Heart right ventricle (tissue), 16 donors: ENCODE results near the gene ATOH1. TPM values are rescaled to one million over a fixed set of nuclear protein-coding genes. Genes with fewer than 3 reads are reported as not detected.

ENCODE experiments used
- ATAC-seq, 8 donors: fragments of 200-7000 bp; cut with Tn5 transposase; one replicate each; pipeline ENCODE4 v1.9.1; 2020; ENCODE audit warnings: mild to moderate bottlenecking in 8 of 8, moderate library complexity in 8 of 8, moderate number of reproducible peaks in 1 of 8
- DNase-seq, 2 donors: peaks; one replicate each; pipeline ENCODE4 v3.0.0-alpha.2; 2020
- H3K27ac ChIP-seq, 10 donors: fragments of 200-600 bp; sonication (generic) in 2 of 10; one replicate each; pipeline versions ENCODE4 v1.5.0 to v1.8.0; 2020 to 2022; ENCODE audit warnings: mild to moderate bottlenecking in 3 of 10
- H3K27me3 ChIP-seq, 7 donors: fragments of 200-600 bp; one replicate each; pipeline ENCODE4 v1.8.0; 2021 to 2022; ENCODE audit warnings: mild to moderate bottlenecking in 2 of 7
- H3K36me3 ChIP-seq, 9 donors: fragments of 200-600 bp; sonication (generic) in 1 of 9; one replicate each; pipeline versions ENCODE4 v1.5.0 to v1.8.0; 2020 to 2022; ENCODE audit warnings: mild to moderate bottlenecking in 2 of 9
- H3K4me1 ChIP-seq, 9 donors: fragments of 200-600 bp; sonication (generic) in 1 of 9; one replicate each; pipeline versions ENCODE4 v1.5.0 to v1.8.0; 2020 to 2022; ENCODE audit warnings: mild to moderate bottlenecking in 4 of 9
- H3K4me3 ChIP-seq, 10 donors: fragments of 200-600 bp; sonication (generic) in 2 of 10; one replicate each; pipeline versions ENCODE4 v1.5.0 to v1.8.0; 2020 to 2022; ENCODE audit warnings: mild to moderate bottlenecking in 7 of 10, moderate library complexity in 2 of 10
- H3K9me3 ChIP-seq, 11 donors: fragments of 200-600 bp in 10 of 11; sonication (generic) in 2 of 11; one replicate each; pipeline versions ENCODE4 v1.5.0 to v1.8.0; 2013 to 2022; ENCODE audit warnings: mild to moderate bottlenecking in 2 of 11, control low read depth in 1 of 11, moderate library complexity in 1 of 11
- CTCF ChIP-seq, 9 donors: fragments of 200-600 bp; sonication (generic) in 2 of 9; IDR thresholded peaks; one replicate each; pipeline versions ENCODE4 v1.5.0 to v1.8.0; 2021 to 2022; ENCODE audit warnings: antibody characterized with exemption in 9 of 9, mild to moderate bottlenecking in 5 of 9, moderate library complexity in 1 of 9
- WGBS, 2 donors: extraction: QIAGEN DNeasy Blood & Tissue Kit; methylation state at CpG; one replicate each; pipeline ENCODE4 v1.1.7; 2013; ENCODE audit warnings: inconsistent platforms in 1 of 2; 5-methylcytosine and 5-hydroxymethylcytosine counted together
- intact Hi-C, 10 donors: fragments of 100-400 bp; cut with DNase I; formaldehyde crosslinking; loops; one replicate each; pipeline versions ENCODE4 v1.11.1 to v1.14.2; 2022
- polyA plus RNA-seq, 2 donors: library from polyadenylated mRNA; stranded (reverse); fragments of 200-250 nt; gene quantifications; one replicate each; pipeline ENCODE4 v1.2.3, GENCODE V29; 2013
- total RNA-seq, 10 donors: library from RNA; stranded (reverse); fragmentation: NEBNext Ultra II Directional in 3 of 10; extraction: Animal tissue kit (Norgen Biotek cat#: 25700) in 3 of 10; gene quantifications; one replicate each; pipeline versions ENCODE4 v1.2.1 to v1.2.4, GENCODE V29; 2021 to 2023
- donor health status: Arrhythmogenic right ventricular cardiomyopathy.
- donor health status: ischemic (EF 13 %, LVEDD 7.1; RV severe dilation, severe dysfunction).
- donor health status: healthy with polysubstance abuse.
- donor health status: DM: no; HTN: yes; CAD: no.
- donor health status: DM: no; HTN: no; CAD: no.
- donor health status: ischemic (EF 25% LVEDD 6.9; RV normal size, moderate dysfunction).
- donor health status: ischemic (EF 25% LVEDD 5.7; RV mildly dilated, moderate dysfunction).
- donor health status: healthy.
- donor health status: DM: yes; HTN: yes; CAD: no.
- donor health status: Ischemic cardiomyopathy.
- donor health status: ischemic (EF 35%, LVEDD 5.7; RV mildly dilated, moderate dysfunction).
- donor health status: nonischemic (EF 11% LVEDD 7.7; RV severe dilation, severe dysfunction).
- donor health status: DM: yes; HTN: yes; CAD: no.
- donor health status: PGD.
- donor health status: ischemic (EF 29% LVEDD 5.4; RV normal size, mild dysfunction).
- donor health status: nonischemic (EF 23%, LVEDD 6.1; RV moderate dilation, normal function).

The ATOH1 gene
- total and polyA plus RNA-seq, 12 donors = not detected

DNA sequence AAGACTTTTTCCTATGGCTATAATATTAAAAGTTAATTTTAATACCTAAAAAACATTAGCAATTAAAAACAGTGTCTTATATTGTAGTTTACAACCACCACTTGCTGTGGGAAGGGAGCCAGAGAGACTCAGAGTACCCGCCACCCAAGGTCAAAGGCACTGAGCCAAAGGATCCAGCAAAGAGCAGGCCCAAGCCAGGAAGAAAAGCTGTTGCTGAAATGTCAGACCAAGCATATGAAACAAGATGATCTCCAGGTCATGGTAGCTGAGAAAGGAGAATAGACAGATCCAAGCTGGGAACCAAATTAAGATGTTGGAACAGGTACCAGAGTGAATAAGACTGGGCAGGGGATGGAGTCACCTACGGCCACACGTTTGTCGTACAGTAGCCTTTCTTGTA is 18.8 kb upstream of the ATOH1 start:
- Histone ChIP-seq H3K27me3 (no peaks in the 10 kb centered on the region), H3K9me3 (no peaks in the 10 kb centered on the region), H3K4me1 (peaks cover 0 to 14% (median 0%) of the 10 kb centered on the region in 9 donors), H3K4me3 (no peak overlapping the region), H3K27ac (peak overlapping the region in 5 of 10 donors; percentile 11 to 52 (median 28)), H3K36me3 (no peaks in the 10 kb centered on the region)
- intact Hi-C loops = no loop called here
- TF ChIP-seq CTCF (IDR thresholded peaks at IDR 0.05) = no peak
- DNase-seq (peak; percentile 20 to 44), ATAC-seq (peak; percentile 47 to 92 (median 82))
- 44 to 45% methylated on average over 4 of the region's 4 CpGs for WGBS, 2 donors

DNA sequence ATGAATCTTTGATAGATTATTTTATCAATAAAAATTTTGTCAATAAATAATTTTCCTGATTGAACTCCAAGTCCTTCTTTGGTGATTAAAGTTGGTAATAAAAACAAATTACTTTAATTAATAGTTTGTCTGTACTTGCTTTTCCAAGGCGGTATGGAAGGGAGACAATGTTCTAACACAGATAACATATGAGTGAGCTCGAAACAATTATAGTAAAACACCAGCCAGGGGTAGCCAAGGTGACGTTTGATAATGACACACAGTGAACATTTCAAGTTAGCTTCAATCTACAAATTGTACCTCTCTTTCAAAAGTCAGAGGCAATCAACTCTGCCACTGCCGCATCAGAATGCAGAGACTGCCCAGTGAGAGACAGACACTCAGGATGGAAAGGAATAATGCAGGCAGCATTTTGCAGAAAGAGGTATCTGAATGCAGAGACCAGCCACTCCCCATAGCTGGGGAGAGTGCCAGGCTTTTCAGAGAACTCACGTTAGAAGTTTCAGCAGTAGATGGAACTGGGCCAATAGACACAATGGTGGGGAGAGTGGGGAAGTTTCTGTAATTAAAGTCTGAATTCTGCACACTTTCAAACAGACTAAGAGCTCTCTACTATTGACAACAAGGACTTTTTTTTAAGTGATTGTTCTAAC is 18.1 kb upstream of the ATOH1 start:
- intact Hi-C loops = no loop called here
- WGBS, 2 donors = 23 to 28% methylated on average over 5 of the region's 5 CpGs
- DNase-seq = peak in 1 of 2 donors; percentile 16
- Histone ChIP-seq H3K4me1 (peaks cover 0 to 14% (median 0%) of the 10 kb centered on the region in 9 donors), H3K9me3 (no peaks in the 10 kb centered on the region), H3K36me3 (no peaks in the 10 kb centered on the region), H3K27ac (peak overlapping the region in 5 of 10 donors; percentile 11 to 52 (median 28)), H3K4me3 (no peak overlapping the region), H3K27me3 (no peaks in the 10 kb centered on the region)
- no peak for TF ChIP-seq CTCF (IDR thresholded peaks at IDR 0.05)
- ATAC-seq = peak in 7 of 8 donors; percentile 51 to 77 (median 66)

GRCh38 chr4:93813092-93813491 is 15.5 kb upstream of the ATOH1 start:
- WGBS, 2 donors = 77 to 81% methylated on average over 2 of the region's 2 CpGs
- TF ChIP-seq CTCF (IDR thresholded peaks at IDR 0.05) = no peak
- no peaks in the 10 kb centered on the region for H3K36me3 ChIP-seq
- no peak overlapping the region for H3K4me3 ChIP-seq
- DNase-seq (no peak), ATAC-seq (no peak)
- H3K4me1 ChIP-seq = peaks cover 0 to 14% (median 0%) of the 10 kb centered on the region in 9 donors
- intact Hi-C loops = no loop called here
- no peaks in the 10 kb centered on the region for H3K9me3 ChIP-seq
- H3K27me3 ChIP-seq = no peaks in the 10 kb centered on the region
- no peak overlapping the region for H3K27ac ChIP-seq

DNA sequence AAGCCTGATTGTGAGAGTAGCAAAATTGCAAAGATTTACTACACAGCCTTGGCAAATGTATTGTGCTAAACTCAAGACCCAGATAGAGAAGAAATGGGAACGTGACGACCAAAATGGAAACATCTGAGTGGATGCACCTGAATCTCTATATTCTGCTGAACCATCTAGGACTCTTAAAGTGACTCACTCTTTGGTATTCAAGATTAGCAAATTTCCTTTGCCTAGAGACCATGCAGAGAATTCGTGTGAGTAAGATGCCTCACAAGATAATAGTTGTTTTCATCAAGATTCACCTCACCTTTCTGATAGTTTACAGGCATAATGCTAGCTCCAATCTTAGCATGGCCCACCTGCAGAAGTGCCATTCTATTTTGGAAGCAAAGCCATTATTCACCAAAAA is 14.4 kb upstream of the ATOH1 start:
- TF ChIP-seq CTCF (IDR thresholded peaks at IDR 0.05) = no peak
- DNase-seq (no peak), ATAC-seq (no peak)
- H3K27me3 ChIP-seq = no peaks in the 10 kb centered on the region
- H3K4me1 ChIP-seq = peaks cover 0 to 14% (median 0%) of the 10 kb centered on the region in 9 donors
- 80 to 83% methylated on average over 3 of the region's 3 CpGs for WGBS, 2 donors
- no peak overlapping the region for H3K4me3 ChIP-seq
- H3K27ac ChIP-seq = no peak overlapping the region
- H3K36me3 ChIP-seq = no peaks in the 10 kb centered on the region
- H3K9me3 ChIP-seq = no peaks in the 10 kb centered on the region
- intact Hi-C loops = no loop called here
